A549 treated with AZD2906 at 1 μM for 4 hours (cell line): ENCODE results near the gene GAGE12G. TPM values are rescaled to one million over a fixed set of nuclear protein-coding genes. Genes with fewer than 3 reads are reported as not detected.

Experiments used
- total RNA-seq: library from RNA; stranded (reverse); fragments of 200-300 nt; extraction: Qiagen RNA extraction; gene quantifications from 5 replicates; pipeline ENCODE4 v1.2.3, GENCODE V29; 2022

Gene GAGE12G, protein sequence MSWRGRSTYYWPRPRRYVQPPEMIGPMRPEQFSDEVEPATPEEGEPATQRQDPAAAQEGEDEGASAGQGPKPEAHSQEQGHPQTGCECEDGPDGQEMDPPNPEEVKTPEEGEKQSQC
- total RNA-seq: not detected in 5 replicates

DNA sequence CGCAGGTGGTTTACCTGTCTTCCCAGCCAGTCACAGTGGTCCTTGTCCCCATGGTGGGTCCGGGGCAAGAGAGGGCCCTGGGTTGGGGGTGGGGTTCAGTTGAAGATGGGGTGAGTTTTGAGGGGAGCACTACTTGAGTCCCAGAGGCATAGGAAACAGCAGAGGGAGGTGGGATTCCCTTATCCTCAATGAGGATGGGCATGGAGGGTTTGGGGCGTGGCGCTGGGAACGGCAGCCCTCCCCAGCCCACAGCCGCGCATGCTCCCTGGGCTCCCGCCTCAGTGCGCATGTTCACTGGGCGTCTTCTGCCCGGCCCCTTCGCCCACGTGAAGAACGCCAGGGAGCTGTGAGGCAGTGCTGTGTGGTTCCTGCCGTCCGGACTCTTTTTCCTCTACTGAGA is at the start of gene GAGE12G:
Gene GAGE12G, plus strand, starts transcription at position 301 of the 400 bp plus-strand sequence. CDS start 1,155 bp downstream, outside the sequence.

DNA sequence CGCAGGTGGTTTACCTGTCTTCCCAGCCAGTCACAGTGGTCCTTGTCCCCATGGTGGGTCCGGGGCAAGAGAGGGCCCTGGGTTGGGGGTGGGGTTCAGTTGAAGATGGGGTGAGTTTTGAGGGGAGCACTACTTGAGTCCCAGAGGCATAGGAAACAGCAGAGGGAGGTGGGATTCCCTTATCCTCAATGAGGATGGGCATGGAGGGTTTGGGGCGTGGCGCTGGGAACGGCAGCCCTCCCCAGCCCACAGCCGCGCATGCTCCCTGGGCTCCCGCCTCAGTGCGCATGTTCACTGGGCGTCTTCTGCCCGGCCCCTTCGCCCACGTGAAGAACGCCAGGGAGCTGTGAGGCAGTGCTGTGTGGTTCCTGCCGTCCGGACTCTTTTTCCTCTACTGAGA is 38.3 kb upstream of the GAGE12G start, which contains the start of gene GAGE12C:
Gene GAGE12C, plus strand, starts transcription at position 301 of the 400 bp plus-strand sequence. CDS start 1,155 bp downstream, outside the sequence.

DNA sequence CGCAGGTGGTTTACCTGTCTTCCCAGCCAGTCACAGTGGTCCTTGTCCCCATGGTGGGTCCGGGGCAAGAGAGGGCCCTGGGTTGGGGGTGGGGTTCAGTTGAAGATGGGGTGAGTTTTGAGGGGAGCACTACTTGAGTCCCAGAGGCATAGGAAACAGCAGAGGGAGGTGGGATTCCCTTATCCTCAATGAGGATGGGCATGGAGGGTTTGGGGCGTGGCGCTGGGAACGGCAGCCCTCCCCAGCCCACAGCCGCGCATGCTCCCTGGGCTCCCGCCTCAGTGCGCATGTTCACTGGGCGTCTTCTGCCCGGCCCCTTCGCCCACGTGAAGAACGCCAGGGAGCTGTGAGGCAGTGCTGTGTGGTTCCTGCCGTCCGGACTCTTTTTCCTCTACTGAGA is 28.8 kb upstream of the GAGE12G start, which contains the start of gene GAGE12D:
Gene GAGE12D, plus strand, starts transcription at position 301 of the 400 bp plus-strand sequence. CDS start 1,155 bp downstream, outside the sequence.

DNA sequence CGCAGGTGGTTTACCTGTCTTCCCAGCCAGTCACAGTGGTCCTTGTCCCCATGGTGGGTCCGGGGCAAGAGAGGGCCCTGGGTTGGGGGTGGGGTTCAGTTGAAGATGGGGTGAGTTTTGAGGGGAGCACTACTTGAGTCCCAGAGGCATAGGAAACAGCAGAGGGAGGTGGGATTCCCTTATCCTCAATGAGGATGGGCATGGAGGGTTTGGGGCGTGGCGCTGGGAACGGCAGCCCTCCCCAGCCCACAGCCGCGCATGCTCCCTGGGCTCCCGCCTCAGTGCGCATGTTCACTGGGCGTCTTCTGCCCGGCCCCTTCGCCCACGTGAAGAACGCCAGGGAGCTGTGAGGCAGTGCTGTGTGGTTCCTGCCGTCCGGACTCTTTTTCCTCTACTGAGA is 19.2 kb upstream of the GAGE12G start, which contains the start of gene GAGE12E:
Gene GAGE12E, plus strand, starts transcription at position 301 of the 400 bp plus-strand sequence. CDS start 1,155 bp downstream, outside the sequence.

DNA sequence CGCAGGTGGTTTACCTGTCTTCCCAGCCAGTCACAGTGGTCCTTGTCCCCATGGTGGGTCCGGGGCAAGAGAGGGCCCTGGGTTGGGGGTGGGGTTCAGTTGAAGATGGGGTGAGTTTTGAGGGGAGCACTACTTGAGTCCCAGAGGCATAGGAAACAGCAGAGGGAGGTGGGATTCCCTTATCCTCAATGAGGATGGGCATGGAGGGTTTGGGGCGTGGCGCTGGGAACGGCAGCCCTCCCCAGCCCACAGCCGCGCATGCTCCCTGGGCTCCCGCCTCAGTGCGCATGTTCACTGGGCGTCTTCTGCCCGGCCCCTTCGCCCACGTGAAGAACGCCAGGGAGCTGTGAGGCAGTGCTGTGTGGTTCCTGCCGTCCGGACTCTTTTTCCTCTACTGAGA is 9.7 kb upstream of the GAGE12G start, which contains the start of gene GAGE12F:
Gene GAGE12F, plus strand, starts transcription at position 301 of the 400 bp plus-strand sequence. CDS start 1,155 bp downstream, outside the sequence.

DNA sequence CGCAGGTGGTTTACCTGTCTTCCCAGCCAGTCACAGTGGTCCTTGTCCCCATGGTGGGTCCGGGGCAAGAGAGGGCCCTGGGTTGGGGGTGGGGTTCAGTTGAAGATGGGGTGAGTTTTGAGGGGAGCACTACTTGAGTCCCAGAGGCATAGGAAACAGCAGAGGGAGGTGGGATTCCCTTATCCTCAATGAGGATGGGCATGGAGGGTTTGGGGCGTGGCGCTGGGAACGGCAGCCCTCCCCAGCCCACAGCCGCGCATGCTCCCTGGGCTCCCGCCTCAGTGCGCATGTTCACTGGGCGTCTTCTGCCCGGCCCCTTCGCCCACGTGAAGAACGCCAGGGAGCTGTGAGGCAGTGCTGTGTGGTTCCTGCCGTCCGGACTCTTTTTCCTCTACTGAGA is 9.4 kb downstream of the GAGE12G start, which contains the start of gene GAGE12H:
Gene GAGE12H, plus strand, starts transcription at position 301 of the 400 bp plus-strand sequence. CDS start 1,155 bp downstream, outside the sequence.

DNA sequence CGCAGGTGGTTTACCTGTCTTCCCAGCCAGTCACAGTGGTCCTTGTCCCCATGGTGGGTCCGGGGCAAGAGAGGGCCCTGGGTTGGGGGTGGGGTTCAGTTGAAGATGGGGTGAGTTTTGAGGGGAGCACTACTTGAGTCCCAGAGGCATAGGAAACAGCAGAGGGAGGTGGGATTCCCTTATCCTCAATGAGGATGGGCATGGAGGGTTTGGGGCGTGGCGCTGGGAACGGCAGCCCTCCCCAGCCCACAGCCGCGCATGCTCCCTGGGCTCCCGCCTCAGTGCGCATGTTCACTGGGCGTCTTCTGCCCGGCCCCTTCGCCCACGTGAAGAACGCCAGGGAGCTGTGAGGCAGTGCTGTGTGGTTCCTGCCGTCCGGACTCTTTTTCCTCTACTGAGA is 19.0 kb downstream of the GAGE12G start, which contains the start of gene GAGE2A:
Gene GAGE2A, plus strand, starts transcription at position 301 of the 400 bp plus-strand sequence. CDS start 1,155 bp downstream, outside the sequence.

DNA sequence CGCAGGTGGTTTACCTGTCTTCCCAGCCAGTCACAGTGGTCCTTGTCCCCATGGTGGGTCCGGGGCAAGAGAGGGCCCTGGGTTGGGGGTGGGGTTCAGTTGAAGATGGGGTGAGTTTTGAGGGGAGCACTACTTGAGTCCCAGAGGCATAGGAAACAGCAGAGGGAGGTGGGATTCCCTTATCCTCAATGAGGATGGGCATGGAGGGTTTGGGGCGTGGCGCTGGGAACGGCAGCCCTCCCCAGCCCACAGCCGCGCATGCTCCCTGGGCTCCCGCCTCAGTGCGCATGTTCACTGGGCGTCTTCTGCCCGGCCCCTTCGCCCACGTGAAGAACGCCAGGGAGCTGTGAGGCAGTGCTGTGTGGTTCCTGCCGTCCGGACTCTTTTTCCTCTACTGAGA is 28.5 kb downstream of the GAGE12G start, which contains the start of gene GAGE1:
Gene GAGE1, plus strand, starts transcription at position 301 of the 400 bp plus-strand sequence. CDS start 1,155 bp downstream, outside the sequence.

Other genes starting within 250 kb of the GAGE12G start
- not detected in 5 replicates for gene GAGE12J, start 248.4 kb upstream of the GAGE12G start, total RNA-seq
- not detected in 5 replicates for gene GAGE13, start 238.8 kb upstream of the GAGE12G start, total RNA-seq
- gene GAGE12C, start 38.2 kb upstream of the GAGE12G start, total RNA-seq: not detected in 5 replicates
- gene GAGE12D, start 28.7 kb upstream of the GAGE12G start, total RNA-seq: not detected in 5 replicates
- not detected in 5 replicates for gene GAGE12E, start 19.1 kb upstream of the GAGE12G start, total RNA-seq
- not detected in 5 replicates for gene GAGE12F, start 9.6 kb upstream of the GAGE12G start, total RNA-seq
- gene GAGE12H, start 9.5 kb downstream of the GAGE12G start, total RNA-seq: not detected in 5 replicates
- gene GAGE2A, start 19.1 kb downstream of the GAGE12G start, total RNA-seq: not detected in 5 replicates
- not detected in 5 replicates for gene GAGE1, start 28.6 kb downstream of the GAGE12G start, total RNA-seq
- gene PAGE1, start 125.6 kb downstream of the GAGE12G start, total RNA-seq: 0.26 to 0.29 TPM in 2 of 5 replicates, not detected in the others